ENCODE results near the gene OPA3. TPM values are rescaled to one million over a fixed set of nuclear protein-coding genes. Genes with fewer than 3 reads are reported as not detected.

OPA3 gene
- polyA plus RNA-seq, 12 donors = 6.0 to 9.8 (median 7.1) TPM; not detected in 1

DNA sequence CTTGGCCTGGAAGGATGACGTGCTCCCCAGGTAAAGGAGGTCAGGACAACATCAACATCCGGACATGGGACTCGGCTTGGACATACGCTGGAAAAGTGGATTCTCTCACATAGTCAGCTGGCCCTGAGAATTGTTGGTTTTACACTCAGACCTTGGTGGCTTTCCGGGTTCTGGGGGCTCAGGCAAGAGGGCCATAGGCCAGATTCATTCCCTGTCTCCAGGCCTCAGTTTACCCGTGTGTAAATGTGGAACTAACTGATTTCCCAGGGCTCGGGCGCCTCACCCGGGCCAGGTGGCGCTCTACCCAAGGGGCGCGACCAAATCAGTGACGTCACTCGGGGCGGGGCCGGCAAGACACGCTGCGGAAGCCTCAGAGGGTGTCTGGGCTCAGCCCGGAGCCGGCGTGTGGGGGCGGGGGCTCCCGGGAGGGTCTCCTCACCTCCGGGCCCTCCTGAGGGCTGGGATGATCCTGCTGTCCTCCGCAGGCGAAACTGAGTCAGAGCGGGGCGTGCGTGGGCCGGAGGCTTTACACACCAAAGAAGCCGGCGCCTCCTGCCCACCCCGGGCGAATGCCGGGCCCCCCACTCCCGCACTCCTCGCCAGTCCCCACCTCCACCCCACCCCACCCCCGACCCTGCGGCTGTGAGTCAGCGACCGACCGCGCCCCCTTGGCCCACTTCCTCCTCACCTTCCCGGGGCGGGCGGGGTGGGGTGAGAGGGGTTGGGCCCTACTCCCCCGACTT is 78.2 kb downstream of the OPA3 start:
- peak; percentile 89 for DNase-seq

DNA sequence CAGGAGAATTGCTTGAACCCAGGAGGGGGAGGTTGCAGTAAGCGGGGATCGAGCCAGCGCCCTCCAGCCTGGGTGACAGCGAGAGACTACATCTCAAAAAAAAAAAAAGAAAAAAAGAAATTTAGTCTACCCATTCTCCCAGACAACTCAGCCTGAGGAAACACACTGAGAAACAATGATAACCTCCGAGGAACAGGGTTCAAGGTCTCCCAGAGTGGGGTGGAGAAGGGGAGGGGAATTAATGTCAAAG is 78.7 kb downstream of the OPA3 start:
- DNase-seq = no peak

DNA sequence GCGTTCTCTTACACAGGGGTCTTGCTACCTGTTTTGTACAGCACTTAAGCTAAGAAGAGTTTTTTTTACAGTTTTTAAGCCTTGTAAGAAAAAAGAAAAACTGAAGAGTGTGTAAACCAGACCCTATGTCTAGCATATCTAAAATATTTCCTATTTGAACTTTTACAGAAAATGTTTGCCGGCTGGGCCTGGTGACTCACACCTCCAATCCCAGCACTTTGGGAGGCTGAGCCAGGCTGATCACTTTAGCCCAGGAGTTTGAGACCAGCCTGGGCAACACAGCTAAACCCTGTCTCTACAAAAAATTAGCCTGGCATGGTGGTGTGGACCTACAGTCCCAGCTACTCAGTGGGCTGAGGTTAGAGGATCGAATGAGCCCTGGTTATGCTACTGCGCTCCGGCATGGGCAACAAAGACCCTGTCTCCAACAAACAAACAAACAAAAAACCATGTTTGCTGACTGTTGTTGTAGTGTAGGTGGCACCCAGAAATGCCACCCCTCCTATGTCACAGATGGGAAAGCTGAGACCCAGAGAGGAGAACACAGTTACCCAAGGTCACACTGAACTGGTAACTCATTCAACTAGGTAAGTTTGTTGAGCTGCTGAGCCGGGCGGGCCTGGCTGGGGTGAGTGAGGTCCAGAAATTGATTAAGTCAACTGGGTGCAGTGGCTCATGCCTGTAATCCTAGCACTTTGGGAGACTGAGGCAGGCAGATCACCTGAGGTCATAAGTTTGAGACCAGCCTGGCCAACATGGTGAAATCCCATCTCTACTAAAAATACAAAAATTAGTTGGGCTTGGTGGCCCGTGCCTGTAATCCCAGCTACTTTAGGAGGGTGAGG is 79.2 kb downstream of the OPA3 start:
- no peak for DNase-seq

DNA sequence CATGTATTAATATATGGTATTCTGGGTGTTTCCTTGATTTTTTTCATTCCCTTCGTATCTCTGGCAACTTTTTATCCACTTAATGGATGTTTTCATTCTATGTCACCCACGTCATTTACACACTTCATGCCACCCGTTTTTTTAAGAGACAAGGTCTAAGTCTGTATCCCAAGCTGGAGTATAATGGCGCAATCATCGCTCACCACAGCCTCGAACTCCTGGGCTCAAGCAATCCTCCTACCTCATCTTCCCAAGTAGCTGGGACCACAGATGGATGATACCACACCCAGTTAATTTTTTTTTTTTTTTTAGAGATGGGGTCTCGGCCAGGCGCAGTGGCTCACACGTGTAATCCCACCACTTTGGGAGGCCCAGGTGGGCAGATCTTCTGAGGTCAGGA is 80.7 kb downstream of the OPA3 start:
- no peak for DNase-seq

DNA sequence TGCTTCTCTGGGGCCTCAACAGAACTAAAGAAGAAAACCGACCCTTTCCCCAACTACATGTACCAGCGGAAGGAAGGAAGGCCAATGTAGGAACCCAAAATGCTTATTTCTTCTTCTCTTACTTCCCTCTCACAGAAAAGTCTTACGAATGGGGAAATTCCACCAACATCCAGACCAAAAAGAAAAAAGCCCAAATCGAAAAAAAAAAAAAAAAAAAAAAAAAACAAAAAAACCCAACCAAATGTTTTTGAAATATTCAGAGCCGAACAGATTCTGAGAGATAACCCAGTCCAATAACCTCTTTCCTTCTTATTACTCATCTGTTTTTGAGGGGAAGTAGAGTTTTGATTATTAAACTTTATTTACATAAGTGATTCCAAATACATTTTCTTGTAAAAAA is 82.5 kb downstream of the OPA3 start:
- DNase-seq = no peak

DNA sequence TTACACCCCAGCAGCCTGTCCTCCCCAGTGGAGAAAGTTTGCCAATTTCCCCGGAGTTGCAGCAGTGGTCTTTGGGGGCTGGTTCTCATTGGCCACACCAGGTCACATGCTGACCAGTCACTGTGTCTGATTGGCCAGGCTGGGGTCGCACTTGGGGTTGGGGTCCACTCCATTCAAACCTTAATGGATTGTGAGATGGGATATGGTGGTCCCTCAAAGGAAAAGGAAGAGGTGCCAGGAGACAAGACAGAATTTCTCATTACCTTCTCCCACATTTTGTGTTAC is 82.9 kb downstream of the OPA3 start:
- DNase-seq = no peak

DNA sequence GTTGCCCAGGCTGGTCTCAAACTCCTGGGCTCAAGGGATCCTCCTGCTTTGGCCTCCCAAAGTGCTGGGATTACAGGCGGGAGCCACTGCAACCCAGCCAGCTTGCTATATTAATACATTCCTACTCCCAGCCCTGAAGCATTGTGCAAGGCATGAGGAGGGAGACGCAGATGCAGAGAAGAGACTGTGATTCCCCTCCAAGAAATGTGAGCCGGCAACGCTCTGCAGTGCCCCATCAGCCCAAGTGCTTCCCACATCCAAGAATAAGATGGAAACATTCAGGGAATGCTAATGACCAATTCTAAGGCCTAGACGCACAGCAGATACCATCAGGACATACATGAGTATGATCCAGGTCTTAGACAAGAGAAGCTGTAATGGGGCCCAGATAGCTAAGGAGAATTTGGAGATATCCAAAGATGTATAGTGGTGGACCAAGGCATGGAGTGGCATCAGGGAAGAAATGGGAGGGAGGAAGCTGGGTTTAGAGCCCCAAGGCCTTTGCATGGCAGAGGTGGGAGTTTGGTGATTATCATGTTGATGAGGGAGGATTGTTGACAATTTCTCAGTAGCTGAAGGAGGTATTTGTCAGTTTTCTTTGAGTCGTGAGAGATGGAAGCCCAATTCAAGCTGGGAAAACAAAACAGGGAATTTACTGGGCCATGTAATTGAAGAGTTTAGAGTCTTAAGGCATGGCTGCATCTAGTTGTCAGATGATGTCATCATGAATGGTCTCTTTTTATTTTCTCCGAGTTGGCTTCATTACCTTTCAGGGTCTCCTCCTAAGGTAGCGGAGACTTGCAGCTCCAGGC is 83.5 kb downstream of the OPA3 start:
- no peak for DNase-seq

DNA sequence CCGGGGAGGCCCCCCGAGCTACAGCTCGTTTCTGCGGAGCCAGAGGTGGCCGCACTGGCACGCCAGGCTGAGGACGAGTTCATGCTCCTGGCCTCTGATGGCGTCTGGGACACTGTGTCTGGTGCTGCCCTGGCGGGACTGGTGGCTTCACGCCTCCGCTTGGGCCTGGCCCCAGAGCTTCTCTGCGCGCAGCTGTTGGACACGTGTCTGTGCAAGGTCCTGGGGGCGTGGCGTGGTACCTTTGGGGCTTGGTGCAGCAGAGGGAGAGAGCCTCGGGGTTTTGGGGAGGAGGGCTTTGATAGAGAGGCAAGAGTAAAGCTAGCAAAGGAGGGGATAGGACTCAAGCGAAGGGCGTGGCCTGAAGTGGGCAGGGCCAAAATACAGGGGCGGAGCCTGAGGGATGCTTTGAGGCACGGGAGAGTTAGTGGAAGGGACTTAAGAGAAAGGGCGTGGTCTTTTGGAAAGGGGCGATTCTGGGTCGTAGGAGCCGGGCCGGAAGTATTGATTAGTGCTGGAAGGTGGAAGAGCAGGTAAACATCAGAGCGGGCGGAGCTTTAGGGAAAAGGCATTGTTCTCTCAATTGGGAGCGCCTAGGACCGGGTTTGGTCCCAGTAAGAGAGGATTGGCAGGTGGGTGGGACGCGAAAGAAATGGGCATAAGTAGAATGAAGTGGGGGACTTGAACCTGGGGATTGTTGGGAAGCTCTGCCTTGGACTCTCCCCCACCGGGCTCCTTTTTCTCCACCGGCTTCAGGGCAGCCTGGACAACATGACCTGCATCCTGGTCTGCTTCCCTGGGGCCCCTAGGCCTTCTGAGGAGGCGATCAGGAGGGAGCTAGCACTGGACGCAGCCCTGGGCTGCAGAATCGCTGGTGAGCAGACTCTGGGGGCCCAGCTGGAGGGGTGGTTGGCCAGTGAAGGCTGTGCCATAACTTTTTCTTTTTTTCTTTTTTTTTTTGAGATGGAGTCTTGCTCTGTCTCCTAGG is 85.1 kb downstream of the OPA3 start:
- no peak for DNase-seq

DNA sequence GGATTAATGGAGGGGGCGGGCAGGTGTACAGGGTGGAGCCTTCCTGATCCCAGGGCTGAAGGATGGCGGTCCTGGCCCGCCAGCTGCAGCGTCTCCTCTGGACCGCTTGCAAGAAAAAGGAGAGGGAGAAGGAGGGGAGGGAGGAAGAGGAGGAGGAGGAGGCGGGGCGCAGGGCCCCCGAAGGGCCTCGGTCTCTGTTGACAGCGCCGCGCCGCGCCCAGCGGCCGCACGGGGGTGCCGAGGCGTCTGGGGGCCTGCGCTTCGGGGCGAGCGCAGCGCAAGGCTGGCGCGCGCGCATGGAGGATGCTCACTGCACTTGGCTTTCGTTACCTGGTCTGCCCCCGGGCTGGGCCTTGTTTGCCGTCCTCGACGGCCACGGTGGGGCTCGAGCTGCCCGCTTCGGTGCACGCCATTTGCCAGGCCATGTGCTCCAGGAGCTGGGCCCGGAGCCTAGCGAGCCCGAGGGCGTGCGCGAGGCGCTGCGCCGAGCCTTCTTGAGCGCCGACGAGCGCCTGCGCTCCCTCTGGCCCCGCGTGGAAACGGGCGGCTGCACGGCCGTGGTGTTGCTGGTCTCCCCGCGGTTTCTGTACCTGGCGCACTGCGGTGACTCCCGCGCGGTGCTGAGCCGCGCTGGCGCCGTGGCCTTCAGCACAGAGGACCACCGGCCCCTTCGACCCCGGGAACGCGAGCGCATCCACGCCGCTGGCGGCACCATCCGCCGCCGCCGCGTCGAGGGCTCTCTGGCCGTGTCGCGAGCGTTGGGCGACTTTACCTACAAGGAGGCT is 86.0 kb downstream of the OPA3 start, which contains the start of gene PPM1N:
Gene PPM1N, plus strand, starts transcription at position 33 of the 785 bp plus-strand sequence. Its CDS starts 30 bp downstream, at position 63.
- no peak for DNase-seq

DNA sequence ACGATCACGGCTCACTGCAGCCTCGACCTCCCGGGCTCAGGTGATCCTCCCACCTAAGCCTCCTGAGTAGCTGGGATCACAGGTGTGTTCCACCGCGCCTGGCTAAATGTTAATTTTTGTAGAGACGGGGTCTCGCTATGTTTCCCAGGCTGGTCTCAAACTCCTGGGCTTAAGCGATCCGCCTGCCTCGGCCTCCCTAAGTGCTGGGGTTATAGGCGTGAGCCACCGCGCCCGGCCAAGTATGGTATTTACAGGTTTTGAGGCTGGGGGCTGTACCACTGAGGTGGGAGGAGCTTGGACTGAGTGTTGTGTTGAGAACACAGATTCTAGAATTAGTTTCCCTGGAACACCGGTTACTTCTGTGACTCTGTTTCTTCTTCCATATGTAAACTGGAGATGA is 86.8 kb downstream of the OPA3 start:
- no peak for DNase-seq

DNA sequence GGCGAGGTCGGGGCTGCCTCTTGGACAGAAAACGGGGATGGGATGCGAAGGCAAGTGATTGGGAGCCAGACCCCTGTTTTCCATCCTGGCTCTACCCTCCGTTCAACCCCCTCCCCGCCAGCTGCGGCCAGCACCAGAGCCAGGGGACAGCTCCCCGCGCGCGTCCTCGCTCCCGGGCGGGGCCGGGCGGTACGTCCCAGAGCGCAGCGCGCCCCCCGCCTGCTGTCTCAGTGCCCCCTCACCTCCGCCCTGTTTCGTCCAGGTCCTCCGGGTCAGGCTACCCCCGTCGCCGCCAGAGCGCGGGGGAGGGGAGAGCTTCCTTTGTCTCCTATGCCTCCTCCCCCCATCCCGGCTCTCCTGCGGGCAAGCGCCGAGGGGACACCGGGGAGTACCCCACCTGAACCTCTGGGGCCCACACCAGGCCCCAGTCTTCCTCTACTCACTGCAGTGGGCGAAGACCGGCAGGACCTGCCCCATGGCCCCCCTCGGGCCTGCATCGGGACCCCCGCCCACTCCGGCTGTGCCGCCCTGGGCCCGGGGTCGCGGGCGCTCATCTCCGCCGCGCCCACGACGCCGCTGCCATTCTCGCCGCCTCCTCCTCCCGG is 88.2 kb downstream of the OPA3 start:
- peak; percentile 37 for DNase-seq

DNA sequence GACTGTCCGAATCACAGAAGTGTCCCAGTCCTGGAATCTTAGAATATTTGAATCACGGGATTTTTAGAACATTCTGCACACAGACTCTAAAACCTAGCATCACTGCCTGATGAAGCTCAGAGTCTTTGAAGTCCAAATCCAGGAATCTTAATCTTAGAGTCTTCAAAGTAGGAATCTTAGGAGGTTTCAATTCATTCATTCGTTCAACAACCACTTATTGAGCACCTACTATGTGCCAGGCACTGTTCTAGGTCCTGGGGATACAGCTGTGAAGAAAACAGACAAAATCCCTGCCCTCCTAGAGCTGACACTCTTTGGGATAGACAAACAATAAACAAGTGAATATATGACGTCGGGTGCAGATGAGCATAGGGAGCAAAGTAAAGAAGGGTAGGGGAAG is 89.4 kb downstream of the OPA3 start:
- no peak for DNase-seq

DNA sequence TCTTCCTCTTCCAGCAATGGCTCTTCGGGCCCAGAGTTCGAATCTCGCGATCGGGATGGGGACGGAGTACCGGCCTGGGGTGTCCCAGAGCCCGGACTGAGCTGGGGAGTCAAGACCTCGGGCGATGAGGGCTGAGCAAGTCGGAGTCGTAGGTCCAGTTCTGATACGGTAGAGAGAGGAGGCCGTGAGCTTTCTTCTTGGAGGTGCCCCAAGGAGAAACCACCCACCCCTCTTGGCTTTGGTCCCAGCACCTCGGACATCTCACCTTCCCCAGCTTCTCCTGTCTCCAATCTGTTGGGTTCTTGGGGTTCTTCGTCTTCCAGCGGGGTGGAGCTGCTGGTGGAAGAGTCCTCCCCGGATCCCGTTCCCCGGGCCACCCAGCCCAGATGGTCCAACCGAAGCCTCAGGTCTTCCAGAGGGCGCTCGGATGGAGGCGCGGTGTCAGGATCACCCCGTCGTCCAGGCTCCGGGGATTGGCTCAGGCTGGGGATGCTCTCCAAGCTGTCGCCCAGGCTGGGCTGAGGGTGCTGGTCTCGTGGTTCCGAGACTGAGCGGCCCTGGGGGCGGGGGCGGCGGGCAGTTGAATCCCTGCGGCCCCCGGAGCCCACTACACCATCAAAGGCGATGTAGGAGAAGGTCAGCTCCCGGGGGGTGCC is 90.2 kb downstream of the OPA3 start:
- no peak for DNase-seq

DNA sequence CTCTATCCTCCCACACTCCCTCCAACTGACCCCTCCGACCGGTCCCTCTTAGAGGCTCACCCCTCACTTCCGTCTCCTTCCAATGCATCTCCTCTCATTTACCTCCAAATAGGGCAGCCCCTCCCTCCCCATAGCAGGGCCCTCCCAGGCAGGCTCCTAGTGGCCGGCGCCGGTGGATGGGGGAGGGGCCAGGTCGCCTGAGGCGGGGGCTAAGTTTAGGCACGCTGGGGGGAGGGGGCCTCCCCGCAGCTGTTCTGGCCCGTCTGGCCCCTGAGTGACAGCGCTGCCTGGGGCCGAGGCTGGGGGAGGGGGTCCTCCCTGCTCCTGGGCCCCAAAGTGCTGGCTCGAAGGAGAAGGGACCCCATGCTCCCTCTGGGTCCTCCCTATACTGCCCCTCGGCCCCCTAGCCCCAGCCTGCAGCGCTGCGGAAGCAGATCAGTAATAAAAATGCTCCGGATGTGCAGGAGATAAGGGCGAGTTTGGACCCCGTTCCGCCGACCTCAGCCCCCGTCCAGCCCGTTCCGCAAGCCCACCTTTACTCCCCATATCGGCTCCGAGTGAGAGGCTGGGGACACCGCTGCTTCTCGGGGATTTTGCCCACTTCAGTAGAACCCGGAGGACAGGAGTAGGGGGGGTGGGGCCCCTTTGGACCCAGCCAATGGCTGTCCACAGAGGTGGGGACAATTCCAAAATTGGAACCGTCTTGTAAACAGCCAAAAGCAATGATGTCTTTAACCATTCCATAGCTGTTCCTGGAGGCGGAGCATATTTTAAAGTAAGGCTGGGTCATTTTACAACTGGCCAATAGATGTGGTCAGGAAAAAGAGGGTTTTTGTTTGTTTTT is 91.8 kb downstream of the OPA3 start:
- peak; percentile 78 for DNase-seq

DNA sequence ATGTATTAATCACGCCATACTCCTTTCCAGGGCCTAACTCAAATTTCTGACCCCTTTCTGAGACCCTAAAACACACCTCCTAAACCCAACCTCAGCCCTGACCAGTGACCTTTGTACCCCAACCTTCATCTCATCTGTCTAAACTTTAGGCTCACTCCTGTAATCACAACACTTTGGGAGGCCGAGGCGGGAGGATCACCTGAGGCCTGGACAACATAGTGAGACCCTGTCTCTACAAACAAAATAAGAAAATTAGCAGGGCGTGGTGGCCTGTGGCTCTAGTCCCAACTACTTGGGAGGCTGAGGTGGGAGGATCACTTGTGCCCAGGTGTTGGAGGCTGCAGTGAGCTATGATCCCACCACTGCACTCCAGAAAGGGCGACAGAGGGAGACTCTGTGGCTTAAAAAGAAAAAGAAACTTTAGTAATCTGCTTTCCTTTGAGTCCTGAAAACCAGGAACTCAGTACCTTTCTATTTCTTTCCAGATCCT is 92.4 kb downstream of the OPA3 start:
- DNase-seq = no peak

DNA sequence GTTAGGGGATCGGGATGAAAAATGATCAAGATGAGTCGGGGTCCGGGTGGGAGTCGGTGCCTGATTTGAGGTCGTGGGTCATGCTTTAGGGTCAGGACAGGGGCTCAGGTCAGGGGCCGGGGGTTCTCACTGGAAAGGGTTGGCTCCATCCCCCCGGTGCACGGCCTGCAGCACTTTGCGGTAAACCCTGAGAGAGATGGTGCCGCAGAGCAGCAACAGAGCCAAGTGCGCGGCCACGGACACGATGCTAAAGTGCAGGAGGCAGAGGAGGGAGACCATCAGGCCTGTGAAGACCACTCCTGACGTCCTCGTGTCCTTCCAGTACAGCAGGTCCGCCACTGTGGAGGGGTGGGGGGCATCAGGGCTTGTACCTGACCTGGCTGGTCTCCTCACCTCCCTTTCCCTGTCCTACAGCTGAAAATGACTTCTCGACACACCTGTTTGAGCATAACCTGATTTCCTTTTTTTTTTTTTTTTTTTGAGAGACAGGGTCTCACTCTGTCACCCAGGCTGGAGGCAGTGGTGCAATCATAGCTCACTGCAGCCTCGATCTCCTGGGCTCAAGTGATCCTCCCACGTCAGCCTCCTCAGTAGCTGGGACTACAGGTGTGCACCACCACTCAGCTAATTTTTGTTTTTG is 95.3 kb downstream of the OPA3 start:
- no peak for DNase-seq

DNA sequence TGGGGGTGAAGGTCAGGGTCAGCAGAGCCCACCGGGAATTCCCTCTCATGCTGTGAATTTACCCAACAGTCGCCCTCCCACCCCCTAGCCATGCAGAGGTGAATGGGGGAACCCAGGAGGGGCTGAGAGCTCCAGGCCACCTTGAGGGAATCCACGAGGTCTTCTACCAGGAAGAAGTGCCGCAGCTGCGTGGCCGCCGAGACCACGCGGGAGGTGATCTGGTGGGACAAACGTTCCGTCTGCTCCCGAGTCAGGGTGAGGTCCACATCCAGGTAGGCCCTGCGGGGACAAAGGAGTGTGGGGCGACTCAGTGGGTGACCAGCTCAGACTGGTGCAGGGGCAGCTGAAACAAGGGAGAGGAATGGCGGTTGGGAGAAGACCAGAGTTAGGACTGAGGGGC is 95.9 kb downstream of the OPA3 start:
- no peak for DNase-seq
